ENCODE measurements around the gene WDR81. TPM values are rescaled to one million over a fixed set of nuclear protein-coding genes. Genes with fewer than 3 reads are reported as not detected.

Gene WDR81
- total RNA-seq, 1 experiment from 2014 or later: 17.3 TPM

MicroRNAs within 50 kb of the gene (microRNA counts, 767-probe panel; counts per million panel counts)
- not detected for microRNA hsa-miR-22-3p

Other genes starting within 250 kb of the WDR81 start
- gene MYO1C, start 232.0 kb upstream of the WDR81 start, total RNA-seq (2021; ENCODE audit: unreplicated experiment): 227 TPM
- gene INPP5K, start 208.1 kb upstream of the WDR81 start, total RNA-seq (2021; ENCODE audit: unreplicated experiment): 25.6 TPM
- 71.2 TPM for gene PITPNA, start 161.9 kb upstream of the WDR81 start, total RNA-seq (2021; ENCODE audit: unreplicated experiment)
- gene SLC43A2, start 95.9 kb upstream of the WDR81 start, total RNA-seq (2021; ENCODE audit: unreplicated experiment): 12.6 TPM
- 2.2 TPM for gene SCARF1, start 79.0 kb upstream of the WDR81 start, total RNA-seq (2021; ENCODE audit: unreplicated experiment)
- 11.6 TPM for gene RILP, start 74.8 kb upstream of the WDR81 start, total RNA-seq (2021; ENCODE audit: unreplicated experiment)
- gene PRPF8, start 39.8 kb upstream of the WDR81 start, total RNA-seq (2021; ENCODE audit: unreplicated experiment): 386 TPM
- 1.8 TPM for gene TLCD2, start 14.3 kb upstream of the WDR81 start, total RNA-seq (2021; ENCODE audit: unreplicated experiment)
- gene SERPINF2, start 18.2 kb downstream of the WDR81 start, total RNA-seq (2021; ENCODE audit: unreplicated experiment): 2.5 TPM
- gene SERPINF1, start 37.4 kb downstream of the WDR81 start, total RNA-seq (2021; ENCODE audit: unreplicated experiment): 2.7 TPM
- gene SMYD4, start 105.2 kb downstream of the WDR81 start, total RNA-seq (2021; ENCODE audit: unreplicated experiment): 16.9 TPM
- 198 TPM for gene RPA1, start 105.3 kb downstream of the WDR81 start, total RNA-seq (2021; ENCODE audit: unreplicated experiment)